ENCODE results near the gene C1QTNF12.
"Not testable (repeated sequence)": the region's sequence is repeated elsewhere in the genome, so short reads cannot be mapped to it uniquely, and the experiment has no call there.

The C1QTNF12 gene

DNA sequence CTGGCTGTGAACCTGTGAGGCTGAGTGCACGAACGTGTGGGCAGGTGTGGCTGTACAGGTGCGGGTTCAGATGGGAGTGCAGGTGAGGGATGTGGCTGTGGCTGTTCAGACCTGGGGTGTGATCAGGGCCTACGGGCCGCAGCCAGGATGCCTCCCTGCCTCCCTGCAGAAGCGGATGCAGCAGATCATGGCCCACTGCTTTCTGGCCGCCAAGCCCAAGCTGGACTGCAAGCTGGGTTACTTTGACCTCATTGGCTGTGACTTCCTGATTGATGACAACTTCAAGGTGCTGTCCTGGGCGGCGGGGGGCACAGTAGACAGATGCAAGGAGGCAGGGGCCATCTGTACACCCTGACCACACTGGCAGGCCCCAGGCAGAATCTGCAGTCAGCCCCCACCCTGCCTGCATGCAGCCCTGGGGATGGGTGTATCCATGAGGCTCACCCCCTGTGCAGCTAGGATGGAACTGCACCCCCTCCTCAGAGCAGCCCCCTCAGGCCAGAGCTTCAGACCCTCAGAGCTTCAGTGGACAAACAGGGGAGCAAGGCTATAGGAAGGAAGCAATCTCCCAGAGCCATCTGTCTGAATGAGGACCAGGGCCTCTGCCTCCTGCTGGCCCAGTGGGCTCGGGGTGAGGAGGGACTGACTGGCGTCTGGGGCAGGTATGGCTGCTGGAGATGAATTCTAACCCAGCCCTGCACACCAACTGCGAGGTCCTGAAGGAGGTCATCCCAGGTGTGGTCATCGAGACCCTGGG lies 49.9 kb downstream of the C1QTNF12 start:
- DNase-seq, result no peak

DNA sequence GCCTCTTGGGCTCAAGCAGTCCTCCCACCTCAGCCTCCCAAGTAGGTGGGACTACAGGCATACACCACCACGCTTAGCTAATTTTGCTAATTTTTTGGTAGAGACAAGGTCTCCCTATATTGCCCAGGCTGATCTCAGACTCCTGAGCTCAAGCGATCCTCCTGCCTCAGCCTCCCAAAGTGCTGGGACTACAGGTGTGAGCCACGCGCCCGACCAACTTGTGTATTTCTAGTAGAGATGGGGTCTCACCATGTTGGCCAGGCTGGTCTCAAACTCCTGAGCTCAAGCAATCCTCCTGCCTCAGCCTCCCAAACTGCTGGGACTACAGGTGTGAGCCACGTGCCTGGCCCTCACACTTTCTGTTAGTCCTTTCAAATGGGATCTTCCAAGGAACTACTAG lies 50.8 kb downstream of the C1QTNF12 start:
- DNase-seq, result not testable (repeated sequence)

DNA sequence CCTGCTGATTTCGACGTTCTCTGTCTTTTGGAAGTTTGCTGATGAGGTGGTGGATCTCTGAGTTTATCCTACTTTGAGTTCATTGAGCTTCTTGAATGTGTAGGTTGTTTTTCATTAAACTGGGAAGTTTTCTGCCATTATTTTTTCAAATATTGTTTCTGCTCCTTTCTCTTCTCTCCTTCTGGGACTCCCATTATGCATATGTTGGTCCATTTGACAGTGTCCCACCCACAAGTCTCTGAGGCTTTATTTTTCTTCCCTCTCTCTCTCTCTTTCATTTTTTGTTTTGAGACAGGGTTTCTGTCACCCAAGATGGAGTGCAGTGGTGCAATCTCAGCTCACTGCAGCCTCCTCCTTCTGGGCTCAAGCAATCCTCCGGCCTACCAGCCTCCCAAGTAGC lies 51.8 kb downstream of the C1QTNF12 start:
- DNase-seq, result no peak

Measured in COR-L47 (cell line).